K562 (cell line): Measurements from ENCODE around the gene TRABD. TPM values are rescaled to one million over a fixed set of nuclear protein-coding genes. Genes with fewer than 3 reads are reported as not detected.

Source experiments
- ATAC-seq: fragments of 200-7000 bp; cut with Tn5 transposase; 3 replicates; pipeline ENCODE4 v1.9.1; 2020; ENCODE audit warnings: moderate library complexity
- BruUV-seq: library from RNA; stranded (reverse); fragments of 400-500 nt; replicated peaks from 2 replicates; lab custom pipeline; 2021; lab: Mats Ljungman, UMichigan
- CTCF ChIA-PET: fragments of 300-600 bp; formaldehyde crosslinking; extraction: SDS; loops from one replicate; lab custom pipeline; 2021; ENCODE audit warnings: low intra/inter-chr PET ratio; lab: Yijun Ruan, JAX
- POLR2A ChIA-PET: fragments of 300-600, 350-650 bp; sonication (Branson Sonifier 250); formaldehyde crosslinking; extraction: SDS; loops from one replicate; lab custom pipeline; 2021; ENCODE audit warnings: antibody characterized with exemption, inconsistent platforms; lab: Yijun Ruan, JAX
- DNase-seq, 4 experiments: peaks; one replicate each; pipeline versions ENCODE4 v3.0.0 to v3.0.0-alpha.2; 2011 to 2018; ENCODE audit warnings: low spot score in 3 of 4, mixed read lengths in 3 of 4; ENCODE audit errors: extremely low read depth in 1 of 4
- FAIRE-seq: peaks from 2 replicates; lab custom pipeline; 2011; peaks lifted over from hg19 to GRCh38; lab: Jason Lieb, UNC
- H2AFZ ChIP-seq: 2 replicates; pipeline ENCODE4 v1.6.0; 2011; ENCODE audit warnings: low read depth, low read length, control low read depth, inconsistent platforms
- H3K27ac ChIP-seq: fragments of 200-600 bp; 3 replicates; pipeline ENCODE4 v1.8.0; 2011; ENCODE audit warnings: low read depth, mild to moderate bottlenecking, control low read depth, inconsistent platforms, low read length, moderate library complexity, mixed read lengths; ENCODE audit errors: extremely low read depth
- H3K27me3 ChIP-seq, 2 experiments: fragments of 300-600 bp in 1 of 2; 2 replicates in 1 of 2; 3 replicates in 1 of 2; pipeline versions ENCODE4 v1.6.0 to v1.8.0; 2011; ENCODE audit warnings: inconsistent platforms in 2 of 2, low read length in 2 of 2, mild to moderate bottlenecking in 1 of 2, mixed read lengths in 1 of 2, moderate library complexity in 1 of 2; ENCODE audit not compliant: control insufficient read depth in 2 of 2, insufficient read depth in 2 of 2
- H3K36me3 ChIP-seq: fragments of 300-600 bp; 3 replicates; pipeline ENCODE4 v1.8.0; 2011; ENCODE audit warnings: mild to moderate bottlenecking, low read length, inconsistent platforms; ENCODE audit not compliant: control insufficient read depth, insufficient read depth
- H3K4me1 ChIP-seq, 2 experiments: fragments of 200-600 bp in 1 of 2; replicated peaks in 1 of 2; 2 replicates in 1 of 2; 3 replicates in 1 of 2; pipeline versions ENCODE4 v1.5.1 to v1.8.0; 2011; ENCODE audit warnings: inconsistent platforms in 2 of 2, low read length in 2 of 2, mild to moderate bottlenecking in 1 of 2, mixed read lengths in 1 of 2, moderate library complexity in 1 of 2; ENCODE audit not compliant: control insufficient read depth in 2 of 2, insufficient read depth in 2 of 2
- H3K4me2 ChIP-seq: 2 replicates; pipeline ENCODE4 v1.6.1; 2011; ENCODE audit warnings: low read length, control low read depth, inconsistent platforms, mixed read lengths; ENCODE audit not compliant: insufficient read depth
- H3K4me3 ChIP-seq: fragments of 200-600 bp; sonication (generic), shearing (Covaris generic); 2 replicates; pipeline ENCODE4 v1.5.1; 2016; ENCODE audit warnings: control low read depth, inconsistent platforms
- H3K79me2 ChIP-seq: fragments of 200-600 bp; 3 replicates; pipeline ENCODE4 v1.8.0; 2011; ENCODE audit warnings: low read length, inconsistent platforms; ENCODE audit not compliant: control insufficient read depth, insufficient read depth
- H3K9ac ChIP-seq, 2 experiments: 2 replicates each; pipeline versions ENCODE4 v1.6.0 to v1.6.1; 2011; ENCODE audit warnings: low read depth in 2 of 2, low read length in 2 of 2, control low read depth in 1 of 2, inconsistent platforms in 1 of 2, mild to moderate bottlenecking in 1 of 2, mixed read lengths in 1 of 2; ENCODE audit not compliant: insufficient read depth in 1 of 2
- H3K9me1 ChIP-seq: one replicate; pipeline ENCODE4 v1.6.0; 2011; ENCODE audit warnings: inconsistent platforms, mild to moderate bottlenecking, low read length, moderate library complexity; ENCODE audit not compliant: control insufficient read depth, insufficient read depth
- H3K9me3 ChIP-seq: replicated peaks from 2 replicates; pipeline ENCODE4 v1.5.1; 2011; ENCODE audit warnings: low read depth, low read length, inconsistent platforms; ENCODE audit not compliant: control insufficient read depth, insufficient read depth
- H4K20me1 ChIP-seq: replicated peaks from 2 replicates; pipeline ENCODE4 v1.6.1; 2011; ENCODE audit warnings: low read length, inconsistent platforms, mixed read lengths; ENCODE audit not compliant: control insufficient read depth, insufficient read depth
- E2F4 ChIP-seq: sonication (generic); formaldehyde crosslinking; IDR thresholded peaks from 2 replicates; pipeline ENCODE4 v1.8.0; 2022; ENCODE audit warnings: mild to moderate bottlenecking, low read depth, missing genetic modification reagents
- SPI1 ChIP-seq: IDR thresholded peaks from 2 replicates; pipeline ENCODE4 v1.6.1; 2011; ENCODE audit warnings: low read depth, low read length, control low read depth, borderline replicate concordance
- ZBTB33 ChIP-seq: sonication (generic); formaldehyde crosslinking; IDR thresholded peaks from 2 replicates; pipeline ENCODE4 v1.8.1; 2023; ENCODE audit warnings: mild to moderate bottlenecking, missing genetic modification reagents
- ZNF133 ChIP-seq: fragments of 250-450 bp; sonication (Bioruptor Pico); IDR thresholded peaks from 2 replicates; pipeline ENCODE4 v1.4.0; 2020; ENCODE audit warnings: mild to moderate bottlenecking
- WGBS: fragments of 100-300 bp; shearing (Covaris generic); methylation state at CpG from one replicate; pipeline ENCODE4 v1.1.6; 2016; ENCODE audit warnings: low coverage, mixed read lengths; ENCODE audit not compliant: insufficient coverage; ENCODE audit errors: missing lambda C conversion rate; 5-methylcytosine and 5-hydroxymethylcytosine counted together
- in situ Hi-C: fragments of 300-500 bp; cut with MboI; formaldehyde crosslinking; loops from 4 replicates; pipeline ENCODE4 v1.15.0; 2018; ENCODE audit warnings: inconsistent platforms, mixed read lengths
- intact Hi-C: fragments of 100-400 bp; cut with micrococcal nuclease; formaldehyde crosslinking; loops from 2 replicates; pipeline ENCODE4 v1.14.2; 2022
- polyA plus RNA-seq, 8 experiments: library from polyadenylated mRNA; depleted of rRNA in 4 of 8; stranded (reverse) in 5 of 8; unstranded in 3 of 8; fragments of >200 nt; fragmentation: Nextera tagmentation in 2 of 8; fragmentation: Illumina TruSeq in 1 of 8; extraction: Ambion mirVana in 2 of 8; extraction: Trizol in 1 of 8; gene quantifications; 2 replicates each; pipeline versions ENCODE4 v1.2.1 to v1.2.3, GENCODE V29; 2011 to 2014; ENCODE audit warnings: inconsistent platforms in 1 of 8, missing spikeins in 1 of 8
- total RNA-seq, 7 experiments: library from RNA; depleted of rRNA in 6 of 7; stranded (reverse); fragments of >200 nt in 6 of 7; fragmentation: Illumina TruSeq in 2 of 7; extraction: Trizol in 2 of 7; gene quantifications; 2 replicates each; pipeline versions ENCODE4 v1.2.1 to v1.2.3, GENCODE V29; 2011 to 2021; ENCODE audit warnings: low replicate concordance in 1 of 7

Gene TRABD
- total and polyA plus RNA-seq, 9 of the 15 experiments (the other 6 are each of a cell fraction or from before 2014, with no cell fraction given): 0.08 to 62.9 (median 14.0) TPM

GRCh38 chr22:50173311-50173982 lies 12.3 kb upstream of the TRABD start:
- Histone ChIP-seq H4K20me1 (no peaks in the 10 kb centered on the region), H3K36me3 (no peaks in the 10 kb centered on the region), H3K27ac (no peak overlapping the region)
- no peak for DNase-seq
- POLR2A ChIA-PET: interaction anchor here (1.1 kb wide), 1 partner anchor 13 kb away, joined by 3 read pairs; no protein-coding TSS in a partner anchor
- CTCF ChIA-PET: no interaction called here
- no TSS peak for BruUV-seq
- no peak for TF ChIP-seq ZNF133 (CRISPR knock-in tag)
- no peak for TF ChIP-seq E2F4 (CRISPR knock-in tag)
- 0 out of 2 replicates have a peak, but pooled peaks have one; percentile 32 for TF ChIP-seq ZBTB33 (CRISPR knock-in tag)
- 0 out of 2 replicates have a peak, but pooled peaks have one; percentile 23 for TF ChIP-seq SPI1
- TF ChIP-seq, all 486 proteins: peak for 2
- H3K9me3 ChIP-seq: no peaks in the 10 kb centered on the region
- in situ Hi-C loops: no loop called here
- no peaks in the 10 kb centered on the region for H3K9me1 ChIP-seq
- intact Hi-C loops: no loop called here
- no peaks in the 10 kb centered on the region for H3K27me3 ChIP-seq
- no peak overlapping the region for H3K4me3 ChIP-seq
- 56% methylated on average over 14 of the region's 26 CpGs for WGBS
- no peak for FAIRE-seq
- H3K9ac ChIP-seq: peak overlapping the region in 1 of 2 experiments; percentile 26; a peak in 1 of 4 replicates
- H3K4me2 ChIP-seq: no peak overlapping the region
- no peaks in the 10 kb centered on the region for H3K79me2 ChIP-seq
- no peak overlapping the region for H2AFZ ChIP-seq
- no peak for ATAC-seq
- H3K4me1 ChIP-seq: peaks cover 10 to 62% of the 10 kb centered on the region in 2 experiments; a peak in 4 of 5 replicates
